Vagina (tissue), 2 donors: ENCODE data around the gene DHX8. TPM values are rescaled to one million over a fixed set of nuclear protein-coding genes. Genes with fewer than 3 reads are reported as not detected.
"Not testable (repeated sequence)": the region's sequence is repeated elsewhere in the genome, so short reads cannot be mapped to it uniquely, and the experiment has no call there.

Experiments used
- DNase-seq, 2 donors: peaks; one replicate each; pipeline ENCODE4 v3.0.0-alpha.2; 2017; ENCODE audit errors: extremely low spot score in 2 of 2
- H3K27ac ChIP-seq: fragments of 200-600 bp; sonication (generic); one replicate; pipeline ENCODE4 v1.5.1; 2019
- H3K27me3 ChIP-seq: fragments of 200-600 bp; sonication (generic); one replicate; pipeline ENCODE4 v1.5.1; 2019
- H3K36me3 ChIP-seq, 2 donors: fragments of 200-600 bp; sonication (generic); one replicate each; pipeline ENCODE4 v1.5.1; 2017 to 2019
- H3K4me1 ChIP-seq: fragments of 200-600 bp; sonication (generic); one replicate; pipeline ENCODE4 v1.5.1; 2019
- H3K4me3 ChIP-seq, 2 donors: fragments of 200-600 bp; sonication (generic); 1 replicate in 1 of 2; 2 replicates in 1 of 2; pipeline ENCODE4 v1.5.1; 2016 to 2019
- H3K9me3 ChIP-seq: fragments of 200-600 bp; sonication (generic); one replicate; pipeline ENCODE4 v1.5.1; 2019
- CTCF ChIP-seq, 3 experiments: fragments of 450-650 bp in 2 of 3; fragments of 200-600 bp in 1 of 3; sonication (generic) in 1 of 3; IDR thresholded peaks; one replicate each; pipeline ENCODE4 v1.5.1; 2017 to 2019; ENCODE audit warnings: antibody characterized with exemption in 3 of 3, mild to moderate bottlenecking in 2 of 3, moderate library complexity in 2 of 3
- POLR2A ChIP-seq, 2 donors: fragments of 450-650 bp; IDR thresholded peaks; one replicate each; pipeline ENCODE4 v1.6.1; 2017; ENCODE audit warnings: antibody characterized with exemption in 2 of 2, mild to moderate bottlenecking in 2 of 2, moderate library complexity in 2 of 2
- POLR2AphosphoS5 ChIP-seq, 2 donors: sonication (generic); formaldehyde crosslinking; IDR thresholded peaks; one replicate each; pipeline ENCODE4 v1.9.0; 2017; ENCODE audit warnings: antibody characterized with exemption in 2 of 2, mild to moderate bottlenecking in 2 of 2, low read depth in 1 of 2; ENCODE audit not compliant: insufficient read depth in 1 of 2
- intact Hi-C: fragments of 100-400 bp; cut with DNase I; formaldehyde crosslinking; loops from one replicate; pipeline ENCODE4 v1.15.1; 2023
- total RNA-seq: library from RNA; depleted of rRNA; stranded (reverse); fragments of >200 nt; gene quantifications from one replicate; pipeline ENCODE4 v1.2.3, GENCODE V29; 2016

DHX8 gene
- total RNA-seq, 1 donor from 2014 or later: 32.7 TPM

- Histone ChIP-seq H3K27ac (no peak overlapping the region), H3K9me3 (no peaks in the 10 kb centered on the region), H3K4me1 (peaks cover 26% of the 10 kb centered on the region), H3K36me3 (no peaks in the 10 kb centered on the region), H3K27me3 (no peaks in the 10 kb centered on the region), H3K4me3 (no peak overlapping the region)
- DNase-seq: no peak
- intact Hi-C loops: no loop called here
- TF ChIP-seq CTCF (IDR thresholded peaks at IDR 0.05): no peak
- TF ChIP-seq POLR2AphosphoS5 (IDR thresholded peaks at IDR 0.05; ENCODE audit: insufficient read depth in 1 of 2, low read depth in 1 of 2): no peak
- no peak for TF ChIP-seq POLR2A (IDR thresholded peaks at IDR 0.05)
Measured at GRCh38 chr17:43456029-43456428, 27.7 kb upstream of the DHX8 start.

- no peak for DNase-seq
Measured at GRCh38 chr17:43456661-43457361, 27.0 kb upstream of the DHX8 start.

GRCh38 chr17:43457362-43457692 lies 26.4 kb upstream of the DHX8 start:
- peak overlapping the region; percentile 66 for H3K27ac ChIP-seq

More at GRCh38 chr17:43456661-43457361, 27.0 kb upstream of the DHX8 start:
- no peak for TF ChIP-seq POLR2AphosphoS5 (IDR thresholded peaks at IDR 0.05; ENCODE audit: insufficient read depth in 1 of 2, low read depth in 1 of 2)
- Histone ChIP-seq H3K36me3 (no peaks in the 10 kb centered on the region), H3K27ac (peak overlapping the region; percentile 66), H3K4me3 (no peak overlapping the region), H3K4me1 (peaks cover 26% of the 10 kb centered on the region), H3K9me3 (no peaks in the 10 kb centered on the region), H3K27me3 (no peaks in the 10 kb centered on the region)
- intact Hi-C loops: no loop called here

GRCh38 chr17:43459878-43460277 lies 23.9 kb upstream of the DHX8 start:
- H3K4me3 ChIP-seq, H3K27me3 ChIP-seq, H3K27ac ChIP-seq, H3K36me3 ChIP-seq, H3K9me3 ChIP-seq, DNase-seq: not testable (repeated sequence)
- peaks cover 26% of the 10 kb centered on the region for H3K4me1 ChIP-seq
- intact Hi-C loops: loop anchor here (10.0 kb wide), 1 partner anchor 55 kb away; no protein-coding TSS in a partner anchor

More at GRCh38 chr17:43457362-43457692, 26.4 kb upstream of the DHX8 start:
- Histone ChIP-seq H3K4me1 (peaks cover 26% of the 10 kb centered on the region), H3K27me3 (no peaks in the 10 kb centered on the region), H3K9me3 (no peaks in the 10 kb centered on the region), H3K36me3 (no peaks in the 10 kb centered on the region), H3K4me3 (no peak overlapping the region)
- intact Hi-C loops: no loop called here
- DNase-seq: no peak
- TF ChIP-seq POLR2A (IDR thresholded peaks at IDR 0.05) (no peak), CTCF (IDR thresholded peaks at IDR 0.05) (no peak), POLR2AphosphoS5 (IDR thresholded peaks at IDR 0.05; ENCODE audit: insufficient read depth in 1 of 2, low read depth in 1 of 2) (no peak)

- H3K36me3 ChIP-seq: no peaks in the 10 kb centered on the region
- no peak for TF ChIP-seq POLR2AphosphoS5 (IDR thresholded peaks at IDR 0.05; ENCODE audit: insufficient read depth in 1 of 2, low read depth in 1 of 2)
- no peak for TF ChIP-seq CTCF (IDR thresholded peaks at IDR 0.05)
- TF ChIP-seq POLR2A (IDR thresholded peaks at IDR 0.05): no peak
- intact Hi-C loops: loop anchor here (10.0 kb wide), 1 partner anchor 56 kb away; no protein-coding TSS in a partner anchor
- DNase-seq: no peak
- H3K4me1 ChIP-seq: peaks cover 26% of the 10 kb centered on the region
- H3K27ac ChIP-seq: no peak overlapping the region
- no peaks in the 10 kb centered on the region for H3K27me3 ChIP-seq
- no peaks in the 10 kb centered on the region for H3K9me3 ChIP-seq
- no peak overlapping the region for H3K4me3 ChIP-seq
Measured at GRCh38 chr17:43461185-43461584, 22.6 kb upstream of the DHX8 start.

- H3K4me1 ChIP-seq: peaks cover 25% of the 10 kb centered on the region
- DNase-seq, H3K27ac ChIP-seq, H3K4me3 ChIP-seq, H3K9me3 ChIP-seq, H3K36me3 ChIP-seq, H3K27me3 ChIP-seq: not testable (repeated sequence)
- intact Hi-C loops: loop anchor here (10.0 kb wide), 1 partner anchor 58 kb away; no protein-coding TSS in a partner anchor
Measured at GRCh38 chr17:43462569-43462968, 21.2 kb upstream of the DHX8 start.
